ENCODE results near the gene FRMD4A.
A peak's percentile ranks its signal among the peaks of the same experiment; 100 is the strongest.

Gene FRMD4A

GRCh38 chr10:14312014-14312413, 18.7 kb downstream of the FRMD4A start:
- FAIRE-seq (no peak), DNase-seq (ENCODE audit: insufficient read length, low spot score) (no peak)

GRCh38 chr10:14311206-14311957, 19.3 kb downstream of the FRMD4A start:
- no peak for TF ChIP-seq CTCF (IDR thresholded peaks at IDR 0.05; ENCODE audit: insufficient read depth, missing control alignments)
- DNase-seq (ENCODE audit: insufficient read length, low spot score): no peak
- FAIRE-seq: no peak

More at GRCh38 chr10:14312014-14312413, 18.7 kb downstream of the FRMD4A start:
- no peak for TF ChIP-seq CTCF (IDR thresholded peaks at IDR 0.05; ENCODE audit: insufficient read depth, missing control alignments)

GRCh38 chr10:14309593-14309992, 21.1 kb downstream of the FRMD4A start:
- no peak for TF ChIP-seq CTCF (IDR thresholded peaks at IDR 0.05; ENCODE audit: insufficient read depth, missing control alignments)
- no peak for FAIRE-seq
- no peak for DNase-seq (ENCODE audit: insufficient read length, low spot score)

GRCh38 chr10:14306190-14306589, 24.5 kb downstream of the FRMD4A start:
- FAIRE-seq (no peak), DNase-seq (ENCODE audit: insufficient read length, low spot score) (no peak)

GRCh38 chr10:14304046-14304445, 26.7 kb downstream of the FRMD4A start:
- no peak for FAIRE-seq
- no peak for DNase-seq (ENCODE audit: insufficient read length, low spot score)

More at GRCh38 chr10:14306190-14306589, 24.5 kb downstream of the FRMD4A start:
- TF ChIP-seq CTCF (IDR thresholded peaks at IDR 0.05; ENCODE audit: insufficient read depth, missing control alignments): no peak

GRCh38 chr10:14302035-14302434, 28.7 kb downstream of the FRMD4A start:
- TF ChIP-seq CTCF (IDR thresholded peaks at IDR 0.05; ENCODE audit: insufficient read depth, missing control alignments): peak; percentile 11
- FAIRE-seq (no peak), DNase-seq (ENCODE audit: insufficient read length, low spot score) (no peak)

More at GRCh38 chr10:14304046-14304445, 26.7 kb downstream of the FRMD4A start:
- TF ChIP-seq CTCF (IDR thresholded peaks at IDR 0.05; ENCODE audit: insufficient read depth, missing control alignments): no peak

GRCh38 chr10:14299556-14299955, 31.2 kb downstream of the FRMD4A start:
- no peak for TF ChIP-seq CTCF (IDR thresholded peaks at IDR 0.05; ENCODE audit: insufficient read depth, missing control alignments)
- no peak for FAIRE-seq
- DNase-seq (ENCODE audit: insufficient read length, low spot score): no peak

Data from D721Med (cell line).